K562 (cell line): Measurements from ENCODE around the gene NRARP. TPM values are rescaled to one million over a fixed set of nuclear protein-coding genes. Genes with fewer than 3 reads are reported as not detected.

Experiments
- CUX1 ChIP-seq: fragments of 200-800 bp; sonication (Bioruptor generic); IDR thresholded peaks from 2 replicates; pipeline ENCODE4 v1.6.1; 2016; ENCODE audit warnings: missing genetic modification characterization, missing compliant biosample characterization
- FOXK1 ChIP-seq: sonication (generic); formaldehyde crosslinking; IDR thresholded peaks from 2 replicates; pipeline ENCODE4 v1.8.0; 2022; ENCODE audit warnings: missing genetic modification reagents, mild to moderate bottlenecking, borderline replicate concordance
- KAT2B ChIP-seq: IDR thresholded peaks from one replicate; pipeline ENCODE4 v1.6.1; 2012; ENCODE audit warnings: low read depth, mild to moderate bottlenecking, control low read depth, inconsistent platforms, low read length, moderate library complexity
- LARP7 ChIP-seq: fragments of 450-650 bp; IDR thresholded peaks from 2 replicates; pipeline ENCODE4 v1.6.1; 2016
- PBX2 ChIP-seq, 2 experiments: IDR thresholded peaks in 1 of 2; conservative IDR thresholded peaks in 1 of 2; 2 replicates each; pipeline ENCODE4 v1.6.1; 2016; ENCODE audit warnings: low read depth in 2 of 2, mild to moderate bottlenecking in 1 of 2, missing compliant biosample characterization in 1 of 2, missing genetic modification characterization in 1 of 2, moderate library complexity in 1 of 2
- POLR2B ChIP-seq: fragments of 450-650 bp; IDR thresholded peaks from 2 replicates; pipeline ENCODE4 v1.6.1; 2018; ENCODE audit warnings: low read depth; ENCODE audit not compliant: partially characterized antibody
- RBM14 ChIP-seq: fragments of 200-400 bp; formaldehyde crosslinking; IDR thresholded peaks from 2 replicates; pipeline ENCODE4 v1.6.1; 2018; ENCODE audit warnings: low read depth, mild to moderate bottlenecking, low read length, moderate library complexity, borderline replicate concordance; ENCODE audit not compliant: insufficient read depth
- RFX7 ChIP-seq: fragments of 250-450 bp; sonication (Bioruptor Pico); IDR thresholded peaks from 2 replicates; pipeline ENCODE4 v1.5.1; 2021; ENCODE audit warnings: mild to moderate bottlenecking
- TAF7 ChIP-seq: fragments of 450-650 bp; IDR thresholded peaks from 2 replicates; pipeline ENCODE4 v1.6.1; 2016; ENCODE audit warnings: missing genetic modification characterization, missing compliant biosample characterization
- ZMIZ1 ChIP-seq, 2 experiments: fragments of 150-350 bp in 1 of 2; IDR thresholded peaks; 2 replicates each; pipeline ENCODE4 v1.6.1; 2012 to 2016; ENCODE audit warnings: low read depth in 2 of 2, low read length in 2 of 2, mild to moderate bottlenecking in 1 of 2, moderate library complexity in 1 of 2
- ZNF589 ChIP-seq: fragments of 200-800 bp; sonication (Bioruptor generic); IDR thresholded peaks from 2 replicates; pipeline ENCODE4 v1.6.1; 2016; ENCODE audit warnings: low read depth, missing genetic modification characterization, missing compliant biosample characterization
- ZNF75A ChIP-seq: fragments of 450-650 bp; formaldehyde crosslinking; IDR thresholded peaks from 2 replicates; pipeline ENCODE4 v1.4.0; 2020; ENCODE audit warnings: mild to moderate bottlenecking
- ZNF780A ChIP-seq: fragments of 250-450 bp; sonication (Bioruptor Pico); IDR thresholded peaks from 2 replicates; pipeline ENCODE4 v1.5.0; 2021; ENCODE audit warnings: mild to moderate bottlenecking
- polyA plus RNA-seq, 8 experiments: library from polyadenylated mRNA; depleted of rRNA in 4 of 8; stranded (reverse) in 5 of 8; unstranded in 3 of 8; fragments of >200 nt; fragmentation: Nextera tagmentation in 2 of 8; fragmentation: Illumina TruSeq in 1 of 8; extraction: Ambion mirVana in 2 of 8; extraction: Trizol in 1 of 8; gene quantifications; 2 replicates each; pipeline versions ENCODE4 v1.2.1 to v1.2.3, GENCODE V29; 2011 to 2014; ENCODE audit warnings: inconsistent platforms in 1 of 8, missing spikeins in 1 of 8
- total RNA-seq, 7 experiments: library from RNA; depleted of rRNA in 6 of 7; stranded (reverse); fragments of >200 nt in 6 of 7; fragmentation: Illumina TruSeq in 2 of 7; extraction: Trizol in 2 of 7; gene quantifications; 2 replicates each; pipeline versions ENCODE4 v1.2.1 to v1.2.3, GENCODE V29; 2011 to 2021; ENCODE audit warnings: low replicate concordance in 1 of 7
- TF ChIP-seq, protein P1 (sequence below): sonication (generic); formaldehyde crosslinking; IDR thresholded peaks from 2 replicates; pipeline ENCODE4 v1.8.0; 2022; ENCODE audit warnings: missing genetic modification reagents, mild to moderate bottlenecking, borderline replicate concordance

The NRARP gene
- total and polyA plus RNA-seq, 9 of the 15 experiments (the other 6 are each of a cell fraction or from before 2014, with no cell fraction given), result 2.0 to 24.5 (median 7.2) TPM; not detected in 2

DNA sequence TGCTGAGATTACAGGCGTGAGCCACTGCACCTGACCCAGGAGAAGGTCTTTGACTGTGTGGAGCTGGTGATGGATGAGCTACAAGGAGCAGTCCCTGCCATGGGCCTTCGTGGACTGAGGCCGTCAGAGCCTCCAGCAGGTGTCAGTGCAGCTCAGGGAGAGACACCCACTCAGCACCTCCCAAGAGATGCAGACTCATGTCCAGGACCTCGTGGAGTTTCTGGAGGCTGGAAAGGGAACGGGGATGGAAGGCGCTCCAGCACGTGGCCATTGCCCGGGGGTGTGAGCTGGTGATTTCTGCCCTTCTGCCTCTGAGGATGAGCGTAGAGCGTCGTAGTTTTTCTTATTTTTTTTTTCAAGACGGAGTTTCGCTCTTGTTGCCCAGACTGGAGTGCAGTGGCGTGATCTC, 15.1 kb downstream of the NRARP start (continued):
- TF ChIP-seq PBX2 (CRISPR knock-in tag; IDR thresholded peaks at IDR 0.05; ENCODE audit: low read depth), result no peak
- TF ChIP-seq PBX2 (tag; conservative IDR thresholded peaks at IDR 0.05; ENCODE audit: low read depth), result no peak
- TF ChIP-seq ZNF589, result no peak
- TF ChIP-seq ZNF75A (CRISPR knock-in tag), result no peak
- no peak for TF ChIP-seq LARP7
- no peak for TF ChIP-seq FOXK1 (CRISPR knock-in tag)
- TF ChIP-seq RFX7, result no peak
- no peak for TF ChIP-seq POLR2B
- TF ChIP-seq, protein P1, sequence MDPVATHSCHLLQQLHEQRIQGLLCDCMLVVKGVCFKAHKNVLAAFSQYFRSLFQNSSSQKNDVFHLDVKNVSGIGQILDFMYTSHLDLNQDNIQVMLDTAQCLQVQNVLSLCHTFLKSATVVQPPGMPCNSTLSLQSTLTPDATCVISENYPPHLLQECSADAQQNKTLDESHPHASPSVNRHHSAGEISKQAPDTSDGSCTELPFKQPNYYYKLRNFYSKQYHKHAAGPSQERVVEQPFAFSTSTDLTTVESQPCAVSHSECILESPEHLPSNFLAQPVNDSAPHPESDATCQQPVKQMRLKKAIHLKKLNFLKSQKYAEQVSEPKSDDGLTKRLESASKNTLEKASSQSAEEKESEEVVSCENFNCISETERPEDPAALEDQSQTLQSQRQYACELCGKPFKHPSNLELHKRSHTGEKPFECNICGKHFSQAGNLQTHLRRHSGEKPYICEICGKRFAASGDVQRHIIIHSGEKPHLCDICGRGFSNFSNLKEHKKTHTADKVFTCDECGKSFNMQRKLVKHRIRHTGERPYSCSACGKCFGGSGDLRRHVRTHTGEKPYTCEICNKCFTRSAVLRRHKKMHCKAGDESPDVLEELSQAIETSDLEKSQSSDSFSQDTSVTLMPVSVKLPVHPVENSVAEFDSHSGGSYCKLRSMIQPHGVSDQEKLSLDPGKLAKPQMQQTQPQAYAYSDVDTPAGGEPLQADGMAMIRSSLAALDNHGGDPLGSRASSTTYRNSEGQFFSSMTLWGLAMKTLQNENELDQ (CRISPR knock-in tag), result no peak
- TF ChIP-seq ZNF780A (CRISPR knock-in tag), result no peak
- TF ChIP-seq CUX1 (CRISPR knock-in tag), result no peak
- no peak for TF ChIP-seq KAT2B
- no peak for TF ChIP-seq TAF7 (tag)
- no peak for TF ChIP-seq ZMIZ1 (IDR thresholded peaks at IDR 0.05; ENCODE audit: low read depth in 2 of 2, low read length in 2 of 2)
- TF ChIP-seq RBM14, result no peak
